SH-SY5Y (cell line): ENCODE measurements around the gene KRTAP5-3.
"Not testable (repeated sequence)": the region's sequence is repeated elsewhere in the genome, so short reads cannot be mapped to it uniquely, and the experiment has no call there.

Experiments
- GATA2 ChIP-seq: IDR thresholded peaks from 2 replicates; pipeline ENCODE4 v1.6.1; 2011; ENCODE audit warnings: mild to moderate bottlenecking, low read depth, low read length
- GATA3 ChIP-seq: IDR thresholded peaks from 2 replicates; pipeline ENCODE4 v1.6.1; 2011; ENCODE audit warnings: low read depth, mild to moderate bottlenecking, low read length, moderate library complexity

Gene KRTAP5-3

DNA sequence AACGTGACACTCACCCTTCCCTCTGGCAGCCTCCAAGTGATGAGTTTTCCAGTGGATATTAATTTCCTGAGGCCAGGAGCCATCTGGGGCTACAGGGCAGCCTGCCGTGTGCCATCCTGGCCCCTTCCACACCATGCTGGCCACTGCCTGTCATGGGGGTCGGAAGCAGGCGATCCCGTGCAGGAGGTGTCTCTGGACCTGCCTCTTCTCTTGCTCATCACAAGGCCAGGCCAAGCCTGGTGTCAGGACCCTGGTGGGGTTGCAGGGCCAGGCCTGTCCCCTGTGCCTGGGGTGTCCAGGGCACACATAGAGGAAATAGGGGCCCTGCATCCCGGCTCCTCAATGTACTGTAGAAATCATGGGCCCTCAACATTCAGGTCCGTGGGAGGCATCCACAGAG lies 3.6 kb downstream of the KRTAP5-3 start:
- no peak for TF ChIP-seq GATA3
- TF ChIP-seq GATA2: no peak

DNA sequence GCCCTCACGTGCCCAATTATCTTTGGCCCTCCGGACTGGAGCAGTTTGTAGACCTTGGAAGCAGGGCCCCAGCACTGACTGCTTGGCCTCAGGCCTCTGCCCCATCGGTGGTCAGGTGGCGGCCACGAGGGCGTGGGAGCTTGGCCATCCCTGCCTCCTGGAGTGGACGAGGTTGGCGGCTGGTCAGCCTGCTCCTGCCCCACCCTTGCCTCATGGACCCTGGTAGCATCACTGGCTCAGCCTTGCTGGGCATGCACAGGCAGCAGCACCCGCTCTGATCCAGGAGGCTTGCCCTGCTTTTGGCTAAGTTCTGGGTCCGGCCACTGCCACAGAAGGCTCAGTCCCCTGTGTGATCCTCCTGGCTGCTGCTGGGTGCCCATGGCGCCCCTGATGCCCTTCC lies 4.1 kb downstream of the KRTAP5-3 start:
- no peak for TF ChIP-seq GATA2
- no peak for TF ChIP-seq GATA3

DNA sequence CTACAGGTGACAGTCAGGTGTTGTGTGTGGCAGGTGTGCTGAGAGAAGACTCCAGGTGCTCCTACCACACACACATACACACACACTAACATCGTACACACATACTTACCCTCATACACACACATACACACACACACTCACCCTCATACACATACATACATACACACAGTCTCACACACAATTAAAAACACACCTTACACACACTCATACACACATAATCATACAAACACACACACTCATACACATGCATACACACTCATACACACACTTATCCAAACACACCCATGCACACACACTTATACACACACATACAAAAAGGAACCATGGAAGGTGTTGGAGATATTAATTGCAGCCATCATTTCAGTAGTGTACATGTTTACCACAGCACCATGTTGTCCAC lies 4.6 kb downstream of the KRTAP5-3 start:
- TF ChIP-seq GATA3: no peak
- no peak for TF ChIP-seq GATA2

DNA sequence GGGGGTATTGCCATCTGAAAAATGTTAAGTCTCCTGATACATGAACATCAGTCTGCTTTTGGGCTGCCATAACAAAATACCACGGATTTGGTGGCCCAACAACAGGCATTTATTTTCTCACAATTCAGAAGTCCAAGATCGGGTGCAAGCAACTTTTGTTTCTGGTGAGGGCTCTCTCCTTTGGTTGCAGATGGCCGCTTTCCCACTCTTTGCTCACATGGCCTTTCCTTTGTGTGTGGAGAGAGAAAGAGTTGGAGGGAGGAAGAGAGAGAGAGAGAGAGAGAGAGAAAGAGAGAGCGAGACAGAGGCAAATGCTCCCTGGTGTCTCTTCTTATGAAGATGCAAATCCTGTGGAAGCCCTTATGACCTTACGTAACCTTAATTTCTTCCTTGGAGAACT lies 7.6 kb downstream of the KRTAP5-3 start:
- TF ChIP-seq GATA2: no peak
- TF ChIP-seq GATA3: no peak

DNA sequence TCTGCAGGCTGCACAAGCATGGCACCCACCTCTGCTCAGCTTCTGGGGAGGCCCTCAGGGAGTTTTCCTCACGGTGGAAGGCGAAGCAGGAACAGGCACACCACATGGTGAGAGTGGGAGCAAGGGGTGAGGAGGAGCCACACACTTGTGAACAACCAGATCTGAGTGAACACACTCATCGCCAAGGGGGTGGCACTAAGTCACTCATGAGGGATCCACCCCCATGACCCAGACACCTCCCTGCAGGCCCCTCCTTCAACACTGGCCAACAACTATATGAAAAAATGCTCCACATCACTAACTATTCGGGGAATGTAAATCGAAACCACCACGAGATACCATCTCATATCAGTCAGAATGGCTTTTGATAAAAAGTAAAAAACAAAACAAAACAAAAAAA lies 9.4 kb downstream of the KRTAP5-3 start:
- TF ChIP-seq GATA2: no peak
- no peak for TF ChIP-seq GATA3

DNA sequence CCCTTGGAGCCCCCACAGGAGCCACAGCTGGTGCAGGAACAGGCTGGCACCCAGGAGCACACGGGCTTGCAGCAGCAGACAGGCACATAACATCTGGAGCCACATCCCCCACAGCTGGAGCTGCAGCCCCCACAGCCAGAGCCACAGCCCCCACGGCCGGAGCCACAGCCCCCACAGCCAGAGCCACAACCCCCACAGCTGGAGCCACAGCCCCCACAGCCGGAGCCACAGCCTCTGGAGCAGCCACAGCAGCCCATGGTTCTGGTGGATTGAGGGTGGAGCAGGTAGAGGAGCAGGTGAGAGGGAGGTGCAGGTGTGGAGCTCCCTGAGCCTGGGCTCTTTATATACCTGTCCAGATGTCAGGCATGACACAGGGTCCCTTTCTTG lies 10.3 kb downstream of the KRTAP5-3 start, which contains the start of gene KRTAP5-2:
TSS of gene KRTAP5-2 (minus strand) at position 301 of the 387 bp plus-strand sequence. CDS start at position 257, 44 bp downstream.
- TF ChIP-seq GATA2 (no peak), GATA3 (no peak)

DNA sequence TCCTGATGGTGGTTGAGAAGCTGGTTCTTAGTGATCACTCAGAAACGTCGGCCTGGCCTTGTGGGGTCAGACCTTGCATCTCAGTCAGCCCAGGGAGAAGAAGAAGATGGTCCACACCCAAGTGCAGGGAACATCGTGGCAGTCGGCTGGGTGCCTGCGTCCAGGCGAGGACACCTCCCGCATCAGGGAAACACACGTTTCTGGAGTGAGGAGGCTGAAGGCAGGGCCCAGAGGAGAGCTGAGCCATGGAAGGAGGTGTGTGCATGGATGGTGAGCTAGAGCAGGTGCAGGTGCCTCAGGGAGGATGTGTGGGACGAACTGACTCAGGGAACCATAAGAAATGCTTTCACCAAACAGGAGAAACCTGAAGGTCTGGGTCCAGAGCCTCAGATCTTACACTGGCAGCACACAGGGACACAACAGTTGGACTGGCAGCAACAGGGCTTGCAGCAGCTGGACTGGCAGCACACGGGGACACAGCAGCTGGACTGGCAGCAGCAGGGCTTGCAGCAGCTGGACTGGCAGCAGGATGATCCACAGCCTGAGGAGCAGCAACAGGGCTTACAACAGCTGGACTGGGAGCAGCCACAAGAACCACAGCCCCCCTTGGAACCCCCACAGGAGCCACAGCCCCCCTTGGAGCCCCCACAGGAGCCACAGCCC lies 10.8 kb downstream of the KRTAP5-3 start:
- TF ChIP-seq GATA3: no peak
- no peak for TF ChIP-seq GATA2

DNA sequence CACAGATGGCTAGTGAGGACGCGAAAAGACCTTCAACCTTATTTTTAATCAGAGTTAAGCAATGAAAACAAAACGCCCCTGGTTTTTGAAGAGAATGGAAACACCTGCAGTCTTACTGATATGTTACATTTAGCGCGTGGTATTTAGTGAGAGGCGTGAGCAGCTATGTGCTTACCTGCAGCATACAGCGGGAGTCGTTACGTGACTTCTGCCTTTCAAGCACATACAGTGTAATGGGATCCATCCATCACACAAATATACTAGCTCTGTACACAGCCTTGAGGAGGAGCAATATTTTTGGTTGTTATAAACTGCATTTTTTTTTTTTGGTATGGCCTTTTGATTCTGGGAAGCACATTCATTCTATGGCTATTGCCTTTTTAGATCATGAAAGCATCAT lies 15.6 kb downstream of the KRTAP5-3 start:
- TF ChIP-seq GATA3 (no peak), GATA2 (no peak)

DNA sequence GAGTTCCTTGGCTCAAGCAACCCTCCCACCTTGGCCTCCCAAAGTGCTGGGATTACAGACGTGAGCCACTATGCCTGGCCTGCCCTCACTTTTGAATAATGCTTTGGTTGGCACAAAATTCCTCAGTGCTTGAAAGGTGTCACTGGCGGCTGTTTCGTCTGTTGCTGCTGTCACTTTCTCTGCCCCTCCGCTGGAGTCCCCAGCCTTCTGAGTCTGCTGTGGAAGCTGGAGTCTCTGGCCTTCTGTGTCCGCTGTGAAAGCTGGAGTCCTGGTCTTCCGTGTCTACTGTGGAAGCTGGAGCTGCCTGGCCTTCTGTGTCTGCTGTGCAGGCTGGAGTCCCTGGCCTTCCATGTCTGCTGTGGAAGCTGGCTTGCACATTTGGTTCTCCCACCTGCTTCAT lies 18.3 kb downstream of the KRTAP5-3 start:
- no peak for TF ChIP-seq GATA2
- no peak for TF ChIP-seq GATA3

DNA sequence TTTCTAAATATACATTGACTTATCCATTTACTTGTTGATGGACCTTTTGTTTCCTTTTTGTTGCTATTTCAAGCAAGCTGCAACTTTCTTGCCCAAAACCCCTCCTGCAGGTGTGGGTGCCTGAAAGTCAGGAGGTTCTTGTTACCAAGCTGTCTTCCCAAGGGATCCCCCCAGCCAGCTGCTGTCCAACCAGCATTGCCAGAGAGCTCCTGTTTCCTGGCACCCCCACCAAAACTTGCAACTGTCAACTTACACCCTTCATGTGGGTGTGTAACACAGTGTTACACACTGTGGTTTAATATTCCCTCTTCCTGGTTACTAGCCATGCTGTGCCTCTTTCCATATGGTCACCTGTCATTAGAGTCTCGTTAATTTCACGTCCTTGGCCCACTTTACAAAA lies 21.6 kb downstream of the KRTAP5-3 start:
- TF ChIP-seq GATA2 (no peak), GATA3 (no peak)

DNA sequence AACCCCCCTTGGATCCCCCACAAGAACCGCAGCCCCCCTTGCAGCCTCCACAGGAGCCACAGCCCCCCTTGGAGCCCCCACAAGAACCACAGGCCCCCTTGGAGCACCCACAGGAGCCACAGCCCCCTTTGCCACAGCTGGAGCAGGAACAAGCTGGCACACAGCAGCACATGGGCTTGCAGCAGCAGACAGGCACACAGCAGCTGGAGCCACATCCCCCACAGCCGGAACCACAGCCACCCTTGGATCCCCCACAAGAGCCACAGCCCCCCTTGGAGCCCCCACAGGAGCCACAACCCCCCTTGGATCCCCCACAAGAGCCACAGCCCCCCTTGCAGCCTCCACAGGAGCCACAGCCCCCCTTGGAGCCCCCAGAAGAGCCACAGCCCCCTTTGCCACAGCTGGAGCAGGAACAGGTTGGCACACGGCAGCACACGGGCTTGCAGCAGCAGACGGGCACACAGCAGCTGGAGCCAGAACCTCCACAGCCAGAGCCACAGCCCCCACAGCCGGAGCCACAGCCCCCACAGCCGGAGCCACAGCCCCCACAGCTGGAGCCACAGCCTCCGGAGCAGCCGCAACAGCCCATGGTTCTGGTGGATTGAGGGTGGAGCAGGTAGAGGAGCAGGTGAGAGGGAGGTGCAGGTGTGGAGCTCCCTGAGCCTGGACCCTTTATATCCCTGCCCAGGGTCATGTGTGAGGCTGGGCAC lies 23.4 kb downstream of the KRTAP5-3 start, which contains the start of gene KRTAP5-1:
TSS of gene KRTAP5-1 (minus strand) at position 623 of the 710 bp plus-strand sequence. CDS start at position 589, 34 bp downstream.
- TF ChIP-seq GATA2, GATA3: not testable (repeated sequence)

DNA sequence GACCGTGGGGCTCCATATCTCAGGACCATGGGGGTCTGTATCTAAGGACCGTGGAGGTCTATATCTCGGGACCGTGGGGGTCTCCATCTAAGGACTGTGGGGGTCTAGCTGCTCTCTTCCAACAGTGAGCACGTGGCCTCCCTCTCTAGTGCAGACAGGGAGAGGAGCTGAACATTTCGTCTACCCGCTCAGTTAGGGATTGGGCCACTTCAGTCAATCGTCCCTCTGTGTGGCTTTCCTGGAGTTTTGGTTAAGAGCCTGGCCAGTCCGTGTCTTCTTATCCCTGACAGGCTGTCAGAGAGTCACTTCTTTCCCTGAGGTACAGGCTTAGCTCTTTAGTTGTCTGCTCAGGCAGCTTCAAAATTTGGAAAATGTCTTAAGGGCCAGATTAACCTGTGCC lies 26.3 kb downstream of the KRTAP5-3 start:
- no peak for TF ChIP-seq GATA2
- TF ChIP-seq GATA3: no peak

DNA sequence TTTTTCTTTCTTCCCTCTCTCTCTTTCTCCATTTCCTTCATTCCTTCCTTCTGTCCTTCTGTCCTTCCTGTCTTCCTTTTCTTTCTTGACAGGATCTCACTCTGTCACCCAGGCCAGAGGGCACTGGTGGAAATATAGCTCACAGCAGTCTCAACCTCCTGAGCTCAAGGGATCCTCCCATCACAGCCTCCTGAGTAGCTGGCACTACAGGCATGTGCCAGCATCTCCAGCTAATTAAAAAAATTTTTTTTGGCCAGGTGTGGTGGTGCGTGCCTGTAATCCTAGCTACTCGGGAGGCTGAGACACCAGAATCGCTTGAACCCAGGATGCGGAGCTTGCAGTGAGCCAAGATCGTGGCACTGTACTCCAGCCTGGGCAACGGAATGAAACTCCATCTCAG lies 31.4 kb downstream of the KRTAP5-3 start:
- TF ChIP-seq GATA3 (no peak), GATA2 (no peak)

DNA sequence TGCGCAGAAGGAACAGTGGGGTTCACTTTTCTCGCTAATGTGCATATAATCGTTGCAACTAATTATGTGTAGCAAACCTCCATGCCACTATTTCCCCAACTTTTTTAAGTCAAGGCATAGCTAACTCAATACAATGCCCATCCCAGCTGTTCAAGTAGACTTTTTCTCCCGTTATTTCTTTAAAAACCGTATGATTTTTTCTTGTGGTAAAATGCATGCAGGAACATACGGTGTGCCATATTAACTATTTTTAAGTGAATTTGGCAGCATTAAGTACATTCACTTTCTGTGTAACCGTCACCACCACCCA lies 33.4 kb downstream of the KRTAP5-3 start:
- TF ChIP-seq GATA3 (no peak), GATA2 (no peak)

DNA sequence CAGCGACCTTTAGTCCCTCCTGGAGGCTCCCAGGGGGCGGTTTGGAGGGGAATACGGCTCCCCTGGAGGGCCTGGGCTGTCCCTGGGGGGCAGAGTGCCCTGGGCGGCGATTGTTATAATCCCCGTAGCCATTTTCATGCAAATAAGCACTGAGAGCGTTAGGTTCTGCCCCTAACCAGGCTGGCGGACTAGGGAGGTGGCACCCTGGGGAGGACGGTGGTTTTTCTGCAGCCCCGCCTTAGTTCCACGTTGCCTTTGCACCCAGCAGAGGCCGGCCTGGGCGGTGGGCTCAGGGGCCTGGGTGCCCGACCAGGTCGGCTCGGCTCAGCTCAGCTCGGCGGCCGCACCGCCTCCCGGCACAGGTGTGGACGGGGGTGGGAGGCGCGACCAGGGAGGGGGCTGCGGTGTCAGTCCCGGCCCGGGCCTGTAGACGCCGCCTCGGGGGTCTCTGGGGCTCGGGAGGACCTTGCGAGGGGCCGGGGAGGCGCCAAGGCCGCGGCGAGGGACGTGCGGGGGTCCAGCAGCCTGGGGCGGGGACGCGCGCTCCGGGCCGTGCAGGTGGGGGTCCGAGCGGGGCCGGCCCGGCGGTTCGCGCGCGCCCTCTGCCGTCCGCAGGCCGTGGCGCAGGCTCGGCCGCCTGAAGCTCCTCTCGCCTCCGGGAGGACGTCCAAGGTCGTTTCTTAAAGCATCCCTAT lies 33.9 kb downstream of the KRTAP5-3 start:
- TF ChIP-seq GATA2: no peak
- TF ChIP-seq GATA3: no peak
